ENCODE data around the gene AKAP7. TPM values are rescaled to one million over a fixed set of nuclear protein-coding genes. Genes with fewer than 3 reads are reported as not detected.
A peak's percentile ranks its signal among the peaks of the same experiment; 100 is the strongest.

The AKAP7 gene
- polyA plus RNA-seq, 3 donors from 2014 or later = 11.0 to 15.1 (median 12.0) TPM

DNA sequence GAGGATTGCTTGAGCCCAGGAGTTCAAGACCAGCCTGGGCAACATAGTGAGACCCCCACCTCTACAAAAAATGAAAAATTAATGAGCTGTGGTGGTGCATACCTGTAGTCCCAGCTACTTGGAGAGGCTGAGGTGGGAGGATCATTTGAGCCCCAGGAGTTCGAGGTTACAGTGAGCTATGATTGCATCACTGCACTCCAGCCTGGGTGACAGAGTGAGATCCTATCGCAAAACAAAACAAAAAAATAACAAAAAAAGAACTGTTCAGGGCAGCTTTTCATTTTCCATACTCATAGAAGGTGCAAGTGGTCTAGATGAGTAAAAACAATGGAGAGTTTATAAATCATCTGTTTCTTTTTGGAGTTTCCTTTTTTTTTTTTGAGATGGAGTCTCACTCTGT is 21.1 kb downstream of the AKAP7 start:
- Mint-ChIP-seq H3K27ac (no peak overlapping the region), H3K36me3 (peaks cover 0 to 16% (median 9%) of the 10 kb centered on the region in 3 donors), H3K27me3 (ENCODE audit: low read depth in 3 of 3) (peaks cover 0 to 2% (median 0%) of the 10 kb centered on the region in 3 donors), H3K4me3 (no peak overlapping the region), H3K9me3 (no peaks in the 10 kb centered on the region), H3K4me1 (no peaks in the 10 kb centered on the region)
- no peak for DNase-seq

DNA sequence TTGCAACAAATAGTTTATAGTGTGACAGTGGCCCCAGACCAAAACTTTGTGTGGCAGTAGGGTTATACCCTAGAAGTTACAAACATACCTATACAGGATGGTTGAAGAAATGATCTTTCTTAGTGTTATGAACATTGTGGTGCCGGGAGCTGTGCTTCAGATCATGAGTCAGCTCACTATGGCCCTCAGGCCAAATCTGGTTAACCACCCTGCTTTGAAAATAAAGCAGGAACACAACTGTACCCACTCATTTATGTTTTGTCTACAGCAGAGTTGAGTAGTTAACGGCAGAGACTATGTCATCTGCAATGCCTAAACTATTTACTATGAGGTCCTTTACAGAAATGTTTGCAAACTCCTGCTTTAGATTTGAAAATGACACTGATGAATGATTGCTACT is 24.3 kb downstream of the AKAP7 start:
- peaks cover 0 to 2% (median 0%) of the 10 kb centered on the region in 3 donors for H3K27me3 Mint-ChIP-seq (ENCODE audit: low read depth in 3 of 3)
- H3K9me3 Mint-ChIP-seq = no peaks in the 10 kb centered on the region
- H3K27ac Mint-ChIP-seq = no peak overlapping the region
- H3K4me3 Mint-ChIP-seq = no peak overlapping the region
- peaks cover 0 to 27% (median 10%) of the 10 kb centered on the region in 3 donors for H3K36me3 Mint-ChIP-seq
- DNase-seq = no peak
- no peaks in the 10 kb centered on the region for H3K4me1 Mint-ChIP-seq

DNA sequence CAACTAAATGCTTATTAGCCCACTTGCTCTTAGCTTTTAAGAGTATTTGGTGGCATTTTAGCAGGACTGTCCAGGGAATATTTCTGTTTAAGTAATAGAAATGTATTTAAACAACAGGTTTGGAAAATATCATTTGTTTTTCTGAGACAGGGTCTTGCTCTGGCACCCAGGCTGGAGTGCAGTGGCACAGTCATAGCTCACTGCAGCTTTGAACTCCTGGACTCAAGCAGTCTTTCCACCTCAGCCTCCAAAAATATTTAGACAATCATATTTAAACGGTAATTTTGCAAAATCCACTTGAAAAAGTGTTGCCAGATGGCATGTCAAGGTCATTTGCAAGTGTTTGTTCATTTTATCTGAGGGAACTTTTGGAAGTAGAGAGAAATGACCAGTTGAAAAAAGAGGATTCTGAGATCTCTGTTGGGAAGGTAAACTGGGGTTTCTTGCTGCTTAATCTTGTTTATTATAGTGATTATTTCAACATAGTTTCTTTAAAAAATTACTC is 25.0 kb downstream of the AKAP7 start:
- H3K4me3 Mint-ChIP-seq = no peak overlapping the region
- H3K27me3 Mint-ChIP-seq (ENCODE audit: low read depth in 3 of 3) = peaks cover 0 to 2% (median 0%) of the 10 kb centered on the region in 3 donors
- peaks cover 0 to 25% (median 10%) of the 10 kb centered on the region in 3 donors for H3K36me3 Mint-ChIP-seq
- no peaks in the 10 kb centered on the region for H3K4me1 Mint-ChIP-seq
- H3K9me3 Mint-ChIP-seq = no peaks in the 10 kb centered on the region
- DNase-seq = no peak
- no peak overlapping the region for H3K27ac Mint-ChIP-seq

DNA sequence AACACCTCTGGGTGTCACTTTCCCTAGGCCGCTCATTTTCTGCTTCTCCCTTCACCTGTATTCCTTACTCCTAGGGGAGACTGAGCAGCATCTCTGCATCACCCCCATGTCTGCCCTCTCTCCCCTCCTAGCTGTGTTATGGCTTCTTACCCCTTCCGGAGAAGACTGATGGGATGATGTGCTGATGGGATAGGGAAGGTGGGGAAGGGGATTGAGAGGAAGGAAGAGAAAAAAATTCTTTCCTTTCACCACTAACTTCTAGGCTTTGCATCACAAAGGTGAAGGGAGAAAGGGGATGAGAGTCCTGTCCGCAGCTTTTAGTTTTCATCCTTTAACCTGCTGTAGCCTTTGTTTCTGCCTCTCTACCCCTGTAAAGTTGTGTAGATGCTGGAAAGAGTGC is 26.7 kb downstream of the AKAP7 start:
- Mint-ChIP-seq H3K27ac (no peak overlapping the region), H3K36me3 (peaks cover 9 to 35% (median 16%) of the 10 kb centered on the region in 3 donors), H3K27me3 (ENCODE audit: low read depth in 3 of 3) (no peaks in the 10 kb centered on the region), H3K9me3 (no peaks in the 10 kb centered on the region), H3K4me1 (no peaks in the 10 kb centered on the region), H3K4me3 (no peak overlapping the region)
- no peak for DNase-seq

DNA sequence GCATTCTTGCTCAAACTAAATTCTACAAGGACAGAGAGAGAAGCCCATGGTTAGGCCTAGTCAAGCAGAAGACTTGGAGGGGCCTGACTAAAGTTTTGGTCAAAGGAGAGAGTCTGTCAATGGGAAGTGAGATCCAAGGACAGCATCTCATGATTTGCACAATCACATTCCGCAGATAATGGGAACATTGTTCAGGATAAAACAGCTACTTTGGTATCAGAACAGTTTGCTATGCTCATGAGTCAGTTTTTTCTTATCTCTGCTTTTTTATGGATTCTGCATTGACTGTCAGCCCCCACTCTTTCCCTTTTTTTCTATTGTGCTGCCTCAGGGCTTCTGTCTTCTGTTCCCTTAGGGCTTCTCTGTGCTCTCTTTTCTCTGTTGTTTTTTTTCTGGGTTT is 28.6 kb downstream of the AKAP7 start:
- peaks cover 10 to 36% (median 17%) of the 10 kb centered on the region in 3 donors for H3K36me3 Mint-ChIP-seq

DNA sequence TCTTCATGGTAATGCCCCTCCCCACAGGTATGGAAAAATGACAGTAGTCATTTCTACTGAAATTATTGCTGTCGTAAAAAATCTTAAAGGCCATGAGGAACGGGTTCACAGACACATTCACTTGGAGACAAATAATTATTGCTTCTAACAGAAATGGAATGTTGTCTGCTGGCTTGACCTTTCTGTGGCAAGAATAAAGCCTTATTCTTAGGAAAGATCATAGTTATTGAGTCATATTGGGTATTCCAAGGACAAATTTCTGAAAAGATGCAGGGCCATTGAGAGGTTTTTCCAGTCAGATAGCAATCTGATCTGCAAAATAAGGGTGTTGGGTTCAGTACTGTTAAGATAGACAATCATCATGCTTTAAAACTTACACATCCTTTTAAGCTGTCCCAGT is 29.2 kb downstream of the AKAP7 start:
- H3K4me3 Mint-ChIP-seq = no peak overlapping the region
- peaks cover 17 to 39% (median 23%) of the 10 kb centered on the region in 3 donors for H3K36me3 Mint-ChIP-seq
- no peaks in the 10 kb centered on the region for H3K4me1 Mint-ChIP-seq
- DNase-seq = no peak
- H3K27ac Mint-ChIP-seq = no peak overlapping the region
- H3K27me3 Mint-ChIP-seq (ENCODE audit: low read depth in 3 of 3) = peaks cover 0 to 2% (median 0%) of the 10 kb centered on the region in 3 donors
- no peaks in the 10 kb centered on the region for H3K9me3 Mint-ChIP-seq

More for the DNA sequence above, 28.6 kb downstream of the AKAP7 start:
- peaks cover 0 to under 1% (median 0%) of the 10 kb centered on the region in 3 donors for H3K27me3 Mint-ChIP-seq (ENCODE audit: low read depth in 3 of 3)
- no peaks in the 10 kb centered on the region for H3K4me1 Mint-ChIP-seq
- H3K27ac Mint-ChIP-seq = no peak overlapping the region
- no peak overlapping the region for H3K4me3 Mint-ChIP-seq
- H3K9me3 Mint-ChIP-seq = no peaks in the 10 kb centered on the region
- DNase-seq = no peak

DNA sequence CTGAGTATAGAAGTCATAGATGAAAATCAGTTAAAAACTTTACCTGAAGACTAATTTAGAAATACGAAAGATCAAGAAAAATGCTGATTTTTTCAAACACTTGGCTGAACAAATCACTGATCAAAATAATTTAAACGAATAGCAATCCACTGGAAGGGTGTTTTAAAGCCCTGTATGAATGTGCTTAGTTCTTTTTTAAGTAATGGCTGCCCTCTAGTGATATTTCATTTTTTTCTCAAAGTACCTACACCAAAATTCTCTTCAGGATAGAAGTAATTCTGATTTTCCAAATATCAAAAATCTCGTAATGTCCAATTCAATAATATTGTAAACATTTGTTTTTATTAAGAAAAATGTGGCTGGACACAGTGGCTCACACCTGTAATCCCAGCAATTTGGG is 32.5 kb downstream of the AKAP7 start:
- no peak for DNase-seq

DNA sequence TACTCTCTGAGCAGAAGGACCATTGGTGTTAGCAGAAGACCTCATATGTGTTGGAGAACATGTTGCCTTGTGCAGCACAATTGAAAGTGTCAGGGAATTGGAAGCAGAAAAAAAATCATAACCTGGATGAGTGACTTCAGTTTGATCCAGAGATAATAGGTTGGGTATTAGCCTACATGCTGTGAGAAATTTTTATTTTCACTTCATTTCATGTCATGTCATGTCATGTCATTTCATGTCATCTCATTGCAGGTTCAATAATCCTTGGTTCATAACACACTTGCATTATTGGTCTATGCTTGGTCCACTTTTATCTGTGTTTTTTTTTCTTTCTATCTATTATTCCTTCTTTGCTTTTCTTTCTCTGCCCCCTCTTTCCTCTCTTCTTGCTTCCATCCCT is 34.3 kb downstream of the AKAP7 start:
- no peaks in the 10 kb centered on the region for H3K9me3 Mint-ChIP-seq
- H3K27ac Mint-ChIP-seq = no peak overlapping the region
- no peaks in the 10 kb centered on the region for H3K4me1 Mint-ChIP-seq
- H3K27me3 Mint-ChIP-seq (ENCODE audit: low read depth in 3 of 3) = peaks cover 0 to 2% (median 0%) of the 10 kb centered on the region in 3 donors
- H3K4me3 Mint-ChIP-seq = no peak overlapping the region
- no peak for DNase-seq
- H3K36me3 Mint-ChIP-seq = peaks cover 19 to 36% (median 32%) of the 10 kb centered on the region in 3 donors

More for the DNA sequence above, 32.5 kb downstream of the AKAP7 start:
- H3K36me3 Mint-ChIP-seq = peaks cover 17 to 45% (median 38%) of the 10 kb centered on the region in 3 donors
- no peaks in the 10 kb centered on the region for H3K4me1 Mint-ChIP-seq
- no peaks in the 10 kb centered on the region for H3K9me3 Mint-ChIP-seq
- H3K4me3 Mint-ChIP-seq = no peak overlapping the region
- H3K27me3 Mint-ChIP-seq (ENCODE audit: low read depth in 3 of 3) = peaks cover 0 to 2% (median 0%) of the 10 kb centered on the region in 3 donors
- H3K27ac Mint-ChIP-seq = no peak overlapping the region

DNA sequence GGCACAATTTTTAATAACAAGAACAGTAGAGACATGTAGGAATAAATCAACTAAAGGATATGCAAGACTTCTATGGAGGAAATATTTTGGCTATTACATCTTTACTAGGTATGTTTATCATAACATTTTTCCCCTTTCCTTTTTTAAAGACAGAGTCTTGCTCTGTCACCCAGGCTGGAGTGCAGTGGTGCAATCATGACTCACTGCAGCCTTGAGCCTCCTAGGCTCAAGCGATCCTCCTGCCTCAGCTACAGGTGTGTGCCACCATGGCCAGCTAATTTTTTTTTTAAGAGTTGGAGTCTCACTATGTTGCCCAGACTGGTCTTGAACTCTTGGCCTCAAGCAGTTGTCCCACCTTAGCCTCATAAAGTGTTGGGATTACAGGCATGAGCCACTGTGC is 37.0 kb downstream of the AKAP7 start:
- Mint-ChIP-seq H3K9me3 (no peaks in the 10 kb centered on the region), H3K4me1 (no peaks in the 10 kb centered on the region), H3K27ac (no peak overlapping the region), H3K4me3 (no peak overlapping the region), H3K27me3 (ENCODE audit: low read depth in 3 of 3) (peaks cover 0 to 2% (median 0%) of the 10 kb centered on the region in 3 donors), H3K36me3 (peaks cover 10 to 33% (median 22%) of the 10 kb centered on the region in 3 donors)
- DNase-seq = no peak

DNA sequence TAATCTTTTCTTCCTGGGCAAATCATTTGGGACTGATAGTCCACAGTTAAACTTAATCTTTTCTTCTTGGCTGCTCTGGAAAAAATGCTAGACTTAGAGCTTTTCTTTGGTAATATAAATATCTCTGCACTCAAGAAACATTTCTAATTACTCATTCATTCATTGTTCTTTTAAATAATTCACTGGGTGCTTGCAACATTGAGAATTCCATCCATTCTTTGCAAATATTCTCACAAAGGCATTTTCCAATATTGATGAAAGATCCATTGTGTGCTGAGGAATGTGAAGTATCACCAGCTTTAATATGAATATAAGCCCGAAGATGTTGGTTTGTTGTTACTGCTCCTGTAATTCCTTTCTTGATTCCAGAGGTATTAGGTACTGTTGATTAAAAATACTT is 38.4 kb downstream of the AKAP7 start:
- Mint-ChIP-seq H3K4me1 (no peaks in the 10 kb centered on the region), H3K27me3 (ENCODE audit: low read depth in 3 of 3) (peaks cover 0 to 2% (median 0%) of the 10 kb centered on the region in 3 donors), H3K9me3 (no peaks in the 10 kb centered on the region), H3K27ac (no peak overlapping the region), H3K4me3 (no peak overlapping the region), H3K36me3 (peaks cover 10 to 42% (median 22%) of the 10 kb centered on the region in 3 donors)
- DNase-seq = no peak

DNA sequence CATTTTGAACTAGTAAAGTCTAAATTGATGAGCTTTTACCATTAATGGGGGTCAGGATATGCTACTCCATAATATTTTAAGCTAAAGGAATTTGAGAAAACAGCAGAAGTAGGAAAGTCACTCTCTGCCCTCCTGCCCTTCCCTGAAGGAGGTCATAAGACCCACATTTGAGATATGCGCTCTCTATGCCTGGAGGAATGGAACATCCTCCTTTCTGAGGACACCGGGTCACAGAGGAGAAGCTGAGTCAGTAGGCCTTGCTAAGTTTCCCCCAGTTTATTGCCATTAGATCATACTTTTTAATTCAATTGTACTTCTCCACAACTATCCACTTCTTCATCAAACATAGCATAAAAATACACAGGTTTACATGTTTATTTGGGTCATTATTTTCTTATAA is 40.3 kb downstream of the AKAP7 start:
- no peaks in the 10 kb centered on the region for H3K27me3 Mint-ChIP-seq (ENCODE audit: low read depth in 3 of 3)
- no peak for DNase-seq
- peaks cover 3 to 32% (median 17%) of the 10 kb centered on the region in 3 donors for H3K36me3 Mint-ChIP-seq
- no peaks in the 10 kb centered on the region for H3K4me1 Mint-ChIP-seq
- H3K27ac Mint-ChIP-seq = no peak overlapping the region
- H3K4me3 Mint-ChIP-seq = no peak overlapping the region
- H3K9me3 Mint-ChIP-seq = no peaks in the 10 kb centered on the region

DNA sequence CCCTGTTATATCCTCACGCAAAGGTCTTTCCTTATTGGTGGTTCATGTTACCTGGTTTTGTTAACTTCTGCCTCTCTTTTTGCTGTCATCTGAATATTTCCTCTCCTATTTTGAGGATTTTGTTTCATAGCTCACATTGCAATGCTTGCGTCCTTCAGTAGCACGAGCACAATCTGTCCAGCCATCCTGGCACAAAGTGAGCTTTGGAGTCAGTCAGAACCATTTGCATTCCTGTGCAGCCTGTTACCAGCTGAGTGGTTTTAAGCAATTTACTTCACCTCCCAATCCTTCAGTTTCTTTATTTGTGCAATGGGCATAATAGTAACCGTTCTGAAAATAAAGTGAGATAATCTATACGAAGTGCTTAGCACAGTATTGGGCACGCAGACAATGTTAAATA is 42.7 kb downstream of the AKAP7 start:
- no peak overlapping the region for H3K4me3 Mint-ChIP-seq

DNA sequence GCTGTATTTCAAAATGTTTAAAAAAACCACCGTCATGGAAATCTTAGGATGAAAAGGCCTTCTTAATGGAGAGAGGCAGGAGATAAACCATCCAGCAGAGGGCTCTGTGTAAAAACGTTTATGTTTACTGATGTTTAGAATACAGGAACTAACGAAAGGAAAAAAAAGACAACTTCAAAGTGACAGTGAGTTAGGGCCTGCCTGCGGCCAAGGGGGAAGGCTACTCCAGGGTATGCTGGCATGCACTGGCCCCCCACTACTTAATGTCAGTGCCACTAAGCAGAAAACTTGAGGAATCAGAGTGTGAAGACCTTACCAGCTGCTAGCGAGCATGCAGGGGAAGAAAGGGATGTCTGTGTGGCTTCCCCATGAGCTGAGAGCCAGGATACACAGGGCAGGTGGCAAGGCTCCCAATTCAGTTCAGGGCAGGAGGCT is 47.7 kb downstream of the AKAP7 start:
- DNase-seq = peak; percentile 44 to 57 (median 44)
- Mint-ChIP-seq H3K27me3 (ENCODE audit: low read depth in 3 of 3) (no peaks in the 10 kb centered on the region), H3K27ac (peak overlapping the region; percentile 65 to 96 (median 86)), H3K4me1 (peaks cover 7 to 10% of the 10 kb centered on the region in 2 donors), H3K4me3 (peak overlapping the region in 4 of 5 donors; percentile 71 to 88 (median 80)), H3K36me3 (peaks cover 0 to 40% (median 38%) of the 10 kb centered on the region in 3 donors), H3K9me3 (no peaks in the 10 kb centered on the region)

More for the DNA sequence above, 42.7 kb downstream of the AKAP7 start:
- H3K4me1 Mint-ChIP-seq = peaks cover 3 to 5% of the 10 kb centered on the region in 2 donors
- no peak overlapping the region for H3K27ac Mint-ChIP-seq
- no peaks in the 10 kb centered on the region for H3K9me3 Mint-ChIP-seq
- H3K36me3 Mint-ChIP-seq = peaks cover 3 to 31% (median 8%) of the 10 kb centered on the region in 3 donors
- DNase-seq = no peak
- H3K27me3 Mint-ChIP-seq (ENCODE audit: low read depth in 3 of 3) = no peaks in the 10 kb centered on the region

DNA sequence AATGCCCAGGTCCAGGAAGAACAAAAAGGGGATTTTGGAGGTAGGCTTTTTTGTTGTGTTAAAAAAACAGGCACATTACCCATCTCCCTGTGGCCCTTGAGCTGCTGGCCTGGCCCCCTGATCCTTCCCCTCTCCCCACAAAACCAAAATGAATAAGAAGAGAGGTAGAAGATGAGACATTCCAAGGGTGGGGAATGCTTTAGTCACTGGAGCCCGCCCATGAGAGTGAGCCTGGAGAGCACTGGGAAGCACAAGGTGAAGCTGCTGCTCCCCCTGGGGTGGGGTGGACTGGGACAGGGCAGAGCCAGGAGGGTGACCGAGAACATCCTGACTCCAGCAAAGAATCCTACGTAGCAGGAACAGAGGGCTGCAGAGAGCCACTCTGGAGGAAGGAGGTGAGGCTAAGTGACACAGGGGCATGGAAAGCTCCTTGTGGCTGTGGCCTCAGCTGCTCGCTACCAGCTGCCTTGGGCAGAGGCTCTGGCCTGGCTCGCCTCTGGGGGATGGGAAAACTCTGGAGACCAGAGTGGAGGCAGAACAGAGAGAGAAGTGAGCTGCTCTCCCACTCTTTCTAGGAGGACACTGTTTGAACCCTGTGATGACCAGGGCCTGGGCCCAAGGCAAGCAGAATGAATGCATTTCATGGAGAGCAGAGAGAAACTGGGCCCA is 48.3 kb downstream of the AKAP7 start:
- H3K27me3 Mint-ChIP-seq (ENCODE audit: low read depth in 3 of 3) = no peaks in the 10 kb centered on the region
- peaks cover 0 to 38% (median 34%) of the 10 kb centered on the region in 3 donors for H3K36me3 Mint-ChIP-seq
- H3K4me1 Mint-ChIP-seq = peaks cover 7 to 10% of the 10 kb centered on the region in 2 donors
- H3K9me3 Mint-ChIP-seq = no peaks in the 10 kb centered on the region
- no peak for DNase-seq
- H3K4me3 Mint-ChIP-seq = peak overlapping the region in 1 of 5 donors; percentile 88
- peak overlapping the region; percentile 65 to 96 (median 86) for H3K27ac Mint-ChIP-seq

Measured in immature natural killer cell (primary cell).